HCT116 (cell line): ENCODE results near the gene CACNA1G. TPM values are rescaled to one million over a fixed set of nuclear protein-coding genes. Genes with fewer than 3 reads are reported as not detected.

Experiments used
- ATAC-seq: fragments of 200-7000 bp; cut with Tn5 transposase; 2 replicates; pipeline ENCODE4 v1.9.1; 2020; ENCODE audit warnings: mild to moderate bottlenecking, moderate library complexity
- BruUV-seq: library from RNA; stranded (reverse); fragments of 400-500 nt; replicated peaks from 2 replicates; lab custom pipeline; 2021; lab: Mats Ljungman, UMichigan
- CTCF ChIA-PET: fragments of 300-600 bp; sonication (Branson Sonifier 250); formaldehyde crosslinking; loops from one replicate; lab custom pipeline; 2021; ENCODE audit warnings: antibody characterized with exemption; lab: Charles Lee
- POLR2A ChIA-PET: fragments of 300-600, 350-600 bp; sonication (Branson Sonifier 250); formaldehyde crosslinking; loops from one replicate; lab custom pipeline; 2021; ENCODE audit warnings: antibody characterized with exemption; lab: Charles Lee
- RAD21 ChIA-PET, 2 experiments: fragments of 300-600 bp; sonication (Branson Sonifier 250); formaldehyde crosslinking; loops; one replicate each; lab custom pipeline; 2023; ENCODE audit warnings: low total read pairs in 2 of 2; ENCODE audit not compliant: uncharacterized antibody in 2 of 2, unreplicated experiment in 2 of 2, low non-redundant PET in 1 of 2; lab: Charles Lee
- DNase-seq: peaks from one replicate; pipeline ENCODE4 v3.0.0-alpha.2; 2010; ENCODE audit warnings: low read depth, low spot score
- H2AFZ ChIP-seq: fragments of 200-600 bp; shearing (Covaris generic), sonication (generic); 2 replicates; pipeline ENCODE4 v1.6.1; 2017; ENCODE audit warnings: low read depth, mixed run types, mixed read lengths, antibody characterized with exemption, low read length; ENCODE audit not compliant: poor library complexity, severe bottlenecking
- H3K27ac ChIP-seq: 2 replicates; pipeline ENCODE4 v1.5.1; 2012; ENCODE audit warnings: low read depth, low read length
- H3K27me3 ChIP-seq: fragments of 200-600 bp; sonication (generic); 2 replicates; pipeline ENCODE4 v1.6.1; 2016; ENCODE audit warnings: mixed run types, low read length, mixed read lengths; ENCODE audit not compliant: insufficient read depth
- H3K36me3 ChIP-seq, 2 experiments: fragments of 200-500 bp in 1 of 2; fragments of 200-600 bp in 1 of 2; sonication (Bioruptor generic) in 1 of 2; sonication (generic) in 1 of 2; 2 replicates each; pipeline versions ENCODE4 v1.5.1 to v1.6.1; 2014 to 2016; ENCODE audit warnings: low read length in 2 of 2, inconsistent platforms in 1 of 2, mixed read lengths in 1 of 2, mixed run types in 1 of 2; ENCODE audit not compliant: insufficient read depth in 2 of 2, control insufficient read depth in 1 of 2
- H3K4me1 ChIP-seq, 2 experiments: fragments of 200-600 bp in 1 of 2; sonication (generic) in 1 of 2; 2 replicates each; pipeline versions ENCODE4 v1.5.1 to v1.6.1; 2012 to 2017; ENCODE audit warnings: low read length in 2 of 2, inconsistent platforms in 1 of 2, mild to moderate bottlenecking in 1 of 2, mixed read lengths in 1 of 2, mixed run types in 1 of 2, moderate library complexity in 1 of 2; ENCODE audit not compliant: insufficient read depth in 2 of 2, control insufficient read depth in 1 of 2
- H3K4me2 ChIP-seq: fragments of 200-600 bp; sonication (generic); 2 replicates; pipeline ENCODE4 v1.6.1; 2017; ENCODE audit warnings: mixed run types, low read length, mixed read lengths
- H3K4me3 ChIP-seq, 2 experiments: fragments of 200-600 bp in 1 of 2; sonication (generic) in 1 of 2; replicated peaks in 1 of 2; 2 replicates each; pipeline ENCODE4 v1.5.1; 2011 to 2016; ENCODE audit warnings: low read length in 2 of 2, control low read depth in 1 of 2, low read depth in 1 of 2, mild to moderate bottlenecking in 1 of 2, mixed read lengths in 1 of 2, mixed run types in 1 of 2
- H3K79me2 ChIP-seq: fragments of 200-600 bp; sonication (generic); 2 replicates; pipeline ENCODE4 v1.6.1; 2017; ENCODE audit warnings: mild to moderate bottlenecking, mixed run types, low read length, moderate library complexity, mixed read lengths; ENCODE audit not compliant: insufficient read depth
- H3K9ac ChIP-seq: fragments of 200-600 bp; sonication (generic); 2 replicates; pipeline ENCODE4 v1.6.1; 2016; ENCODE audit warnings: low read length, mixed read lengths
- H3K9me2 ChIP-seq: fragments of 200-600 bp; sonication (generic), shearing (Covaris generic); 2 replicates; pipeline ENCODE4 v1.6.1; 2017; ENCODE audit warnings: mixed run types, mild to moderate bottlenecking, moderate library complexity; ENCODE audit not compliant: insufficient read depth
- H3K9me3 ChIP-seq, 2 experiments: fragments of 200-500 bp in 1 of 2; fragments of 200-600 bp in 1 of 2; sonication (Bioruptor generic) in 1 of 2; sonication (generic) in 1 of 2; 2 replicates each; pipeline ENCODE4 v1.6.1; 2014 to 2017; ENCODE audit warnings: low read length in 2 of 2, mixed read lengths in 2 of 2, inconsistent platforms in 1 of 2, low read depth in 1 of 2, mild to moderate bottlenecking in 1 of 2, mixed run types in 1 of 2, moderate library complexity in 1 of 2; ENCODE audit not compliant: control insufficient read depth in 1 of 2, insufficient read depth in 1 of 2
- H4K20me1 ChIP-seq: fragments of 200-600 bp; sonication (generic), shearing (Covaris generic); 2 replicates; pipeline ENCODE4 v1.6.1; 2017; ENCODE audit warnings: mixed run types, mild to moderate bottlenecking, moderate library complexity; ENCODE audit not compliant: insufficient read depth
- ATF3 ChIP-seq: IDR thresholded peaks from 2 replicates; pipeline ENCODE4 v1.6.1; 2012
- ELF1 ChIP-seq: IDR thresholded peaks from 2 replicates; pipeline ENCODE4 v1.6.1; 2012; ENCODE audit warnings: low read depth, borderline replicate concordance
- EZH2 ChIP-seq: fragments of 200-600 bp; sonication (generic); IDR thresholded peaks from 2 replicates; pipeline ENCODE4 v1.6.1; 2017; ENCODE audit warnings: antibody characterized with exemption, mixed run types
- EZH2phosphoT487 ChIP-seq: fragments of 200-600 bp; IDR thresholded peaks from 2 replicates; pipeline ENCODE4 v1.6.1; 2018; ENCODE audit warnings: antibody characterized with exemption, borderline replicate concordance
- JUND ChIP-seq: IDR thresholded peaks from 2 replicates; pipeline ENCODE4 v1.6.1; 2012
- POLR2AphosphoS5 ChIP-seq: IDR thresholded peaks from 2 replicates; pipeline ENCODE4 v1.6.1; 2011; ENCODE audit warnings: mild to moderate bottlenecking, low read depth, low read length, moderate library complexity
- RAD21 ChIP-seq: IDR thresholded peaks from 2 replicates; pipeline ENCODE4 v1.6.1; 2012; ENCODE audit warnings: low read depth, mild to moderate bottlenecking
- REST ChIP-seq: IDR thresholded peaks from 2 replicates; pipeline ENCODE4 v1.6.1; 2012; ENCODE audit warnings: low read depth
- YY1 ChIP-seq: IDR thresholded peaks from 2 replicates; pipeline ENCODE4 v1.6.1; 2011; ENCODE audit warnings: low read length, low read depth, moderate library complexity, mild to moderate bottlenecking; ENCODE audit not compliant: insufficient replicate concordance; ENCODE audit errors: extremely low read depth
- ZFX ChIP-seq: fragments of 450-650 bp; IDR thresholded peaks from 2 replicates; pipeline ENCODE4 v1.6.1; 2017
- ZNF274 ChIP-seq: fragments of 200-500 bp; sonication (Bioruptor generic); IDR thresholded peaks from 2 replicates; pipeline ENCODE4 v1.6.1; 2014; ENCODE audit warnings: mild to moderate bottlenecking, low read depth, low read length, inconsistent platforms
- intact Hi-C: fragments of 100-400 bp; cut with micrococcal nuclease; formaldehyde crosslinking; loops from 2 replicates; pipeline ENCODE4 v1.10.0; 2022
- total RNA-seq: library from RNA; stranded (reverse); gene quantifications from one replicate; pipeline ENCODE4 v1.2.1, GENCODE V29; 2021; ENCODE audit not compliant: unreplicated experiment
- TF ChIP-seq, protein P1 (sequence below), 3 experiments: fragments of 200-600 bp in 1 of 3; sonication (generic) in 1 of 3; IDR thresholded peaks in 2 of 3; conservative IDR thresholded peaks in 1 of 3; 2 replicates each; pipeline ENCODE4 v1.5.1; 2012 to 2017; ENCODE audit warnings: low read depth in 2 of 3, low read length in 2 of 3, antibody characterized with exemption in 1 of 3, borderline replicate concordance in 1 of 3, control low read depth in 1 of 3, mild to moderate bottlenecking in 1 of 3, mixed read lengths in 1 of 3, mixed run types in 1 of 3, moderate library complexity in 1 of 3; ENCODE audit not compliant: insufficient read depth in 1 of 3
- TF ChIP-seq, protein P2 (sequence below): IDR thresholded peaks from 2 replicates; pipeline ENCODE4 v1.6.1; 2011; ENCODE audit warnings: mild to moderate bottlenecking, low read length, moderate library complexity; ENCODE audit not compliant: insufficient replicate concordance; ENCODE audit errors: extremely low read depth

Gene CACNA1G
- total RNA-seq, 1 experiment from 2014 or later, result 3.4 TPM

GRCh38 chr17:50651661-50652060, 91.1 kb downstream of the CACNA1G start:
- H3K9me3 ChIP-seq, result no peaks in the 10 kb centered on the region
- intact Hi-C loops, result no loop called here
- no peaks in the 10 kb centered on the region for H3K79me2 ChIP-seq
- H3K4me3 ChIP-seq, result no peak overlapping the region
- H3K9me2 ChIP-seq, result no peaks in the 10 kb centered on the region
- DNase-seq (no peak), ATAC-seq (no peak)
- H2AFZ ChIP-seq, result no peak overlapping the region
- ChIA-PET RAD21 (no interaction called here), CTCF (interaction anchor here (1.1 to 2.0 kb wide), 4 partner anchors 9 to 43 kb away, joined by 3 to 7 read pairs (median 3); no protein-coding TSS in a partner anchor), POLR2A (interaction anchor here (4.6 to 4.7 kb wide), 2 partner anchors 9 to 12 kb away, joined by 35 to 40 read pairs; no protein-coding TSS in a partner anchor)
- no peak overlapping the region for H3K9ac ChIP-seq
- H3K27ac ChIP-seq, result no peak overlapping the region
- H4K20me1 ChIP-seq, result no peaks in the 10 kb centered on the region
- no peak overlapping the region for H3K4me2 ChIP-seq
- H3K4me1 ChIP-seq, result peaks cover 12 to 38% of the 10 kb centered on the region in 2 experiments; a peak in 3 of 4 replicates
- H3K36me3 ChIP-seq, result no peaks in the 10 kb centered on the region
- TF ChIP-seq ELF1 (no peak), YY1 (no peak), POLR2AphosphoS5 (no peak), ZNF274 (no peak), JUND (no peak), ATF3 (no peak), RAD21 (no peak), EZH2 (no peak), EZH2phosphoT487 (no peak), ZFX (no peak), REST (no peak)
- TF ChIP-seq, protein P1, sequence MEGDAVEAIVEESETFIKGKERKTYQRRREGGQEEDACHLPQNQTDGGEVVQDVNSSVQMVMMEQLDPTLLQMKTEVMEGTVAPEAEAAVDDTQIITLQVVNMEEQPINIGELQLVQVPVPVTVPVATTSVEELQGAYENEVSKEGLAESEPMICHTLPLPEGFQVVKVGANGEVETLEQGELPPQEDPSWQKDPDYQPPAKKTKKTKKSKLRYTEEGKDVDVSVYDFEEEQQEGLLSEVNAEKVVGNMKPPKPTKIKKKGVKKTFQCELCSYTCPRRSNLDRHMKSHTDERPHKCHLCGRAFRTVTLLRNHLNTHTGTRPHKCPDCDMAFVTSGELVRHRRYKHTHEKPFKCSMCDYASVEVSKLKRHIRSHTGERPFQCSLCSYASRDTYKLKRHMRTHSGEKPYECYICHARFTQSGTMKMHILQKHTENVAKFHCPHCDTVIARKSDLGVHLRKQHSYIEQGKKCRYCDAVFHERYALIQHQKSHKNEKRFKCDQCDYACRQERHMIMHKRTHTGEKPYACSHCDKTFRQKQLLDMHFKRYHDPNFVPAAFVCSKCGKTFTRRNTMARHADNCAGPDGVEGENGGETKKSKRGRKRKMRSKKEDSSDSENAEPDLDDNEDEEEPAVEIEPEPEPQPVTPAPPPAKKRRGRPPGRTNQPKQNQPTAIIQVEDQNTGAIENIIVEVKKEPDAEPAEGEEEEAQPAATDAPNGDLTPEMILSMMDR (IDR thresholded peaks at IDR 0.05 in 2 of 3, conservative IDR thresholded peaks at IDR 0.05 in 1 of 3; ENCODE audit: borderline replicate concordance in 1 of 3, insufficient read depth in 1 of 3, low read depth in 2 of 3, low read length in 2 of 3), result no peak
- TF ChIP-seq, protein P2, sequence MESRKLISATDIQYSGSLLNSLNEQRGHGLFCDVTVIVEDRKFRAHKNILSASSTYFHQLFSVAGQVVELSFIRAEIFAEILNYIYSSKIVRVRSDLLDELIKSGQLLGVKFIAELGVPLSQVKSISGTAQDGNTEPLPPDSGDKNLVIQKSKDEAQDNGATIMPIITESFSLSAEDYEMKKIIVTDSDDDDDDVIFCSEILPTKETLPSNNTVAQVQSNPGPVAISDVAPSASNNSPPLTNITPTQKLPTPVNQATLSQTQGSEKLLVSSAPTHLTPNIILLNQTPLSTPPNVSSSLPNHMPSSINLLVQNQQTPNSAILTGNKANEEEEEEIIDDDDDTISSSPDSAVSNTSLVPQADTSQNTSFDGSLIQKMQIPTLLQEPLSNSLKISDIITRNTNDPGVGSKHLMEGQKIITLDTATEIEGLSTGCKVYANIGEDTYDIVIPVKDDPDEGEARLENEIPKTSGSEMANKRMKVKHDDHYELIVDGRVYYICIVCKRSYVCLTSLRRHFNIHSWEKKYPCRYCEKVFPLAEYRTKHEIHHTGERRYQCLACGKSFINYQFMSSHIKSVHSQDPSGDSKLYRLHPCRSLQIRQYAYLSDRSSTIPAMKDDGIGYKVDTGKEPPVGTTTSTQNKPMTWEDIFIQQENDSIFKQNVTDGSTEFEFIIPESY, result no peak
- no peaks in the 10 kb centered on the region for H3K27me3 ChIP-seq
- no TSS peak for BruUV-seq
